ENCODE data around the gene FAM200A.
"Not testable (repeated sequence)": the region's sequence is repeated elsewhere in the genome, so short reads cannot be mapped to it uniquely, and the experiment has no call there.

FAM200A gene

DNA sequence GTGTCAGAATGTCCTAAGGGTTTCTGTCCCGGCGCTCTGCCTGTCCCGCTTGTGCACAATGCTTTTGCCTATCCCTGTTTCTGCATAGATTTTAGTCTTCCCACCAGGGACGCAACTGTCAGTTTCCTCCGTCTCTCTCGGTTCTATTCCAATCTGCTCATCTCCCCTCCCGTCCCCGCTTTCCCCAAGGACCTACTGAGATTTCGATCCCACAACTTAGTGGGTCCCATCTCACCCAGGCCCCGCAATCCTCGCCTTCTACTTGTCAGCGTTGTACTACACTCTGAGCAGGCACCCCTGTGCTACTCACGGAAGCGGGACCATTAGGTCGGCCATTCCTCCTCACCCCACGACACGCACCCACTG is 6.0 kb upstream of the FAM200A start:
- H3K4me3 ChIP-seq (ENCODE audit: low read depth, low read length) = no peak overlapping the region
- DNase-seq (ENCODE audit: low read depth) = no peak
- TF ChIP-seq, protein P1, sequence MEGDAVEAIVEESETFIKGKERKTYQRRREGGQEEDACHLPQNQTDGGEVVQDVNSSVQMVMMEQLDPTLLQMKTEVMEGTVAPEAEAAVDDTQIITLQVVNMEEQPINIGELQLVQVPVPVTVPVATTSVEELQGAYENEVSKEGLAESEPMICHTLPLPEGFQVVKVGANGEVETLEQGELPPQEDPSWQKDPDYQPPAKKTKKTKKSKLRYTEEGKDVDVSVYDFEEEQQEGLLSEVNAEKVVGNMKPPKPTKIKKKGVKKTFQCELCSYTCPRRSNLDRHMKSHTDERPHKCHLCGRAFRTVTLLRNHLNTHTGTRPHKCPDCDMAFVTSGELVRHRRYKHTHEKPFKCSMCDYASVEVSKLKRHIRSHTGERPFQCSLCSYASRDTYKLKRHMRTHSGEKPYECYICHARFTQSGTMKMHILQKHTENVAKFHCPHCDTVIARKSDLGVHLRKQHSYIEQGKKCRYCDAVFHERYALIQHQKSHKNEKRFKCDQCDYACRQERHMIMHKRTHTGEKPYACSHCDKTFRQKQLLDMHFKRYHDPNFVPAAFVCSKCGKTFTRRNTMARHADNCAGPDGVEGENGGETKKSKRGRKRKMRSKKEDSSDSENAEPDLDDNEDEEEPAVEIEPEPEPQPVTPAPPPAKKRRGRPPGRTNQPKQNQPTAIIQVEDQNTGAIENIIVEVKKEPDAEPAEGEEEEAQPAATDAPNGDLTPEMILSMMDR (IDR thresholded peaks at IDR 0.05; ENCODE audit: control insufficient read depth, extremely low read depth, insufficient read depth) = no peak

DNA sequence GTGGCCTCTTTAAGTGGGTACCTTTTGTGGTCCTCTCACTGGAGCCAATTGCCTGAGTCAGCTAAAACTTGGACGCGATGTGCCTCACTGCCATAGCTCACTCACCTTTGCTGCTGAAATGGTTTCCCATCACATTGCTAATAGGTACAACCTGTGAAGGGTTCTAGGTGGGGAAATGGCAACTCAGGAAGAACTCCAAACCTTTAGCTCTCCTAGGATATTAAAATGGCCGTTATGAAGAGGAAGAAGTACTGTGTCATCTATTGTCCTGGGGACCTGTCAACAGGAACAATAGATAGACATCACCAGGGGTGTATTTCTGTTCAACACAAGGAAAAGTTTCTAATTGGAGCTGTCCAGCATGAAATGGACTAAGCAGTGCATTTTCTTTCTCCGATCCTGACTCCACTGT is 5.3 kb upstream of the FAM200A start:
- TF ChIP-seq, protein P1 (IDR thresholded peaks at IDR 0.05; ENCODE audit: control insufficient read depth, extremely low read depth, insufficient read depth) = no peak
- H3K4me3 ChIP-seq (ENCODE audit: low read depth, low read length) = no peak overlapping the region
- no peak for DNase-seq (ENCODE audit: low read depth)

DNA sequence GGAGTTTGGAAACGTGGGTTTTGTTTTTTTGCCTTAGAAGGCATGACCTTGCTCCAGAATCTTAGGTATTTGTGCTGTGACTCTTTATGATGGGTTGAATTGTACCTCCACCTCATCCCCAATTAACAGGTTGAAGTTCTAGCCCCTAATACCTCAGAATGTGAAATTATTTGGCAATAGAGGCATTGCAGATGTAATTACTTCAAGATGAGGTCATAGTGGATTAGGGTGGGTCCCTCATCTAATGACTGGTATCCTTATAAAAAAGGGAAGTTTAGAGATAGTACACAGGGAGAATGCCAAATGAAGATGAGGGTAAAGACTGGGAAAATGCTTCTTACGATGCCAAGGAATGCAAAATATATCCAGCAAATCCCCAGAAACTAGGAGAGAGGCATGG is 3.0 kb upstream of the FAM200A start:
- TF ChIP-seq, protein P1 (IDR thresholded peaks at IDR 0.05; ENCODE audit: control insufficient read depth, extremely low read depth, insufficient read depth) = no peak
- H3K4me3 ChIP-seq (ENCODE audit: low read depth, low read length) = no peak overlapping the region
- DNase-seq (ENCODE audit: low read depth) = no peak

DNA sequence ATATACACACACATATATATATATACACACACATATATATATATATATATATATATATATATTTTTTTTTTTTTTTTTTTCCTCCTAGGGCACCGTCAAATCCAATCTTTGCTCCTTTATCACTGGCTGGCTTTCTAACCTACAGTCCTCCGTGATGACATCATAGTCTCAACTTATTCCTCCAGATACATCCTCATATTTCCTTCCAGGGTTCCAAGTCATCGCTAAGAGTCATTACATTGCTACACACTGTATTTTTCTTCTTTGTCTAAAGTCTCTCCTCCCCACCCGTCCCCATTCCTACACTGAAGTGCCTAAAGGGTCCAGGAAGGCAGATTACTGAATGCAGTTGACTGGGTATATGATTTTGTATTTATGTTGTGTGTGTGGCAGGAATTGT is 1.1 kb upstream of the FAM200A start:
- TF ChIP-seq, protein P1 (IDR thresholded peaks at IDR 0.05; ENCODE audit: control insufficient read depth, extremely low read depth, insufficient read depth) = no peak
- H3K4me3 ChIP-seq (ENCODE audit: low read depth, low read length) = no peak overlapping the region
- no peak for DNase-seq (ENCODE audit: low read depth)

DNA sequence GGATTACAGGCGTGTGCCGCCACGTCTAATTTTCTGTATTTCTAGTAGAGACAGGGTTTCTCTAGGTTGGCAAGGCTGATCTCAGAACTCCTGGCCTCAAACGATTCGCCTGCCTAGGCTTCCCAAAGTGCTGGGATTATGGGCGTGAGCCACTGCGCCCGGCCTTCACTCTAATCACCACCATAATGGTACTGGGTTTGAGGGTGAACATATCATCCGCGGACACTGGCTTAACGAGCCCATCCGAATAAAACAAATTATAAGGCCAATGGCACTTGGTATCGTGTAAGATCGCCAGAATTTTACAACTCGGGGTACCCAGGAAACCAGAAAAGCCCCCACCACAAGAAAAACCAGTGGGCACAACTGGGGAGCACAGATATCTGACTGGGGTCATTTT is 580 bp downstream of the FAM200A start:
- TF ChIP-seq, protein P1 (IDR thresholded peaks at IDR 0.05; ENCODE audit: control insufficient read depth, extremely low read depth, insufficient read depth) = no peak
- no peak for DNase-seq (ENCODE audit: low read depth)
- peak overlapping the region; percentile 66 for H3K4me3 ChIP-seq (ENCODE audit: low read depth, low read length)

DNA sequence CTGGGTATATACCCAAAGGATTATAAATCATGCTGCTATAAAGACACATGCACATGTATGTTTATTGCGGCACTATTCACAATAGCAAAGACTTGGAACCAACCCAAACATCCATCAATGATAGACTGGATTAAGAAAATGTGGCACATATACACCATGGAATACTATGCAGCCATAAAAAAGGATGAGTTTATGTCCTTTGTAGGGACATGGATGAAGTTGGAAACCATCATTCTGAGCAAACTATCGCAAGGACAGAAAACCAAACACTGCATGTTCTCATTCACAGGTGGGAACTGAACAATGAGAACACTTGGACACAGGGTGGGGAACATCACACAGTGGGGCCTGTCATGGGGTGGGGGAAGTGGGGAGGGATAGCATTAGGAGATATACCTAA is 2.4 kb downstream of the FAM200A start:
- not testable (repeated sequence) for H3K4me3 ChIP-seq (ENCODE audit: low read depth, low read length); DNase-seq (ENCODE audit: low read depth)

DNA sequence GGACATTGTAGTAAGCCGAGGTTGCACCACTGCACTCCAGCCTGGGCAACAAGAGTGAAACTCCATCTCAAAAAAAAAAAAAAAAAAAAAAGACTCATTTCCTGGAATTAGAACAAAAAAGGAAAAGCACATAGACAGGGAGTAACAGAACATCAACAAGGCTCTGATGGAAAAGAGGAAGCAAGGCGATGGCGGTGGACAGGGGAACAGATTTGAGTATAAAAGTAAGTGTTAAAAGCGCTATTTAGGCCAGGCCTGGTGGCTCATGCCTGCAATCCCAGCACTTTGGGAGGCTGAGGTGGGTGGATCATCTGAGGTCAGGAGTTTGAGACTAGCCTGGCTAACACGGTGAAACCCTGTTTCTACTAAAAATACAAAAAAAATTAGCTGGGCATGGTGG is 6.6 kb downstream of the FAM200A start:
- DNase-seq (ENCODE audit: low read depth); H3K4me3 ChIP-seq (ENCODE audit: low read depth, low read length): not testable (repeated sequence)

DNA sequence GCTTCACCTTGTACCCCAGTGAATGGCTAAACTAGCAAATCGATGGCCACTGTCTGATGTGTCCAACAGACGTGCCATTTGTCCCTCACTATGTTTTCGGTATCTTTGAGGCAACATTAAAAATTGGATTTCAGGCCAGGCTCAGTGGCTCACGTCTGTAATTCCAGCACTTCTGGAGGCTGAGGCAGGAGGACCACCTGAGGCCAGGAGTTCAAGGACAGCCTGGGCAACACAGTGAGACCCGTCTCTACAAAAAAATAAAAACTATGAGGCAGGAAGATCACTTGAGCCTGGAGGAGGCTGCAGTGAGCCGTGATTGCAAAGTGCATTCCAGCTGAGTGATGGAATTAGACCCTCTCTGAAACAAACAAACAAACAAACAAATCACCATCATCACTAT is 8.0 kb downstream of the FAM200A start:
- DNase-seq (ENCODE audit: low read depth) = no peak
- no peak overlapping the region for H3K4me3 ChIP-seq (ENCODE audit: low read depth, low read length)
- TF ChIP-seq, protein P1 (IDR thresholded peaks at IDR 0.05; ENCODE audit: control insufficient read depth, extremely low read depth, insufficient read depth) = no peak

All from LNCaP clone FGC (cell line).